H1 (cell line): ENCODE data around the gene NACAD. TPM values are rescaled to one million over a fixed set of nuclear protein-coding genes. Genes with fewer than 3 reads are reported as not detected.

Source experiments
- CTCF ChIA-PET: fragments of 300-600 bp; sonication (Branson Sonifier 250); formaldehyde crosslinking; loops from one replicate; lab custom pipeline; 2021; ENCODE audit not compliant: partially characterized antibody; lab: Charles Lee
- POLR2A ChIA-PET: fragments of 300-600 bp; sonication (Branson Sonifier 250); formaldehyde crosslinking; loops from one replicate; lab custom pipeline; 2021; ENCODE audit warnings: inconsistent platforms; ENCODE audit not compliant: partially characterized antibody; lab: Charles Lee
- DNase-seq, 2 experiments: peaks; one replicate each; pipeline versions ENCODE4 v3.0.0 to v3.0.0-alpha.2; 2010 to 2022; ENCODE audit warnings: low spot score in 2 of 2, low read depth in 1 of 2, mixed read lengths in 1 of 2
- FAIRE-seq: peaks from 2 replicates; lab custom pipeline; 2011; peaks lifted over from hg19 to GRCh38; lab: Jason Lieb, UNC
- H2AFZ ChIP-seq: 2 replicates; pipeline ENCODE4 v1.8.1; 2012; ENCODE audit warnings: low read length, inconsistent platforms
- H2AK5ac ChIP-seq: 2 replicates; pipeline ENCODE4 v1.6.1; 2013; ENCODE audit warnings: low read depth, low read length
- H2BK120ac ChIP-seq: replicated peaks from 2 replicates; pipeline ENCODE3; 2013; ENCODE audit warnings: low read depth, low read length, inconsistent platforms
- H2BK12ac ChIP-seq: 2 replicates; pipeline ENCODE4 v1.6.1; 2013; ENCODE audit warnings: low read depth, low read length
- H2BK15ac ChIP-seq: 2 replicates; pipeline ENCODE4 v1.6.1; 2013; ENCODE audit warnings: low read length
- H2BK20ac ChIP-seq: 2 replicates; pipeline ENCODE4 v1.6.1; 2013; ENCODE audit warnings: low read length
- H2BK5ac ChIP-seq: 2 replicates; pipeline ENCODE4 v1.6.1; 2013; ENCODE audit warnings: low read depth, low read length
- H3K14ac ChIP-seq: 2 replicates; pipeline ENCODE4 v1.6.1; 2013; ENCODE audit warnings: inconsistent platforms; ENCODE audit not compliant: insufficient read length
- H3K18ac ChIP-seq: 2 replicates; pipeline ENCODE4 v1.6.1; 2013; ENCODE audit warnings: low read length; ENCODE audit errors: extremely low read depth
- H3K23ac ChIP-seq: 2 replicates; pipeline ENCODE4 v1.6.1; 2013; ENCODE audit warnings: inconsistent platforms; ENCODE audit not compliant: insufficient read length
- H3K23me2 ChIP-seq: 2 replicates; pipeline ENCODE4 v1.6.1; 2013; ENCODE audit warnings: low read depth, low read length
- H3K27ac ChIP-seq: 2 replicates; pipeline ENCODE4 v1.6.1; 2011; ENCODE audit warnings: low read depth, low read length, inconsistent platforms
- H3K27me3 ChIP-seq, 4 experiments: replicated peaks in 1 of 4; 1 replicate in 1 of 4; 2 replicates in 3 of 4; pipeline versions ENCODE4 v1.6.1 to v1.8.1; 2011 to 2013; ENCODE audit warnings: low read length in 3 of 4, mild to moderate bottlenecking in 3 of 4, inconsistent platforms in 2 of 4, mixed read lengths in 2 of 4, moderate library complexity in 1 of 4; ENCODE audit not compliant: control insufficient read depth in 3 of 4, insufficient read depth in 3 of 4; ENCODE audit errors: extremely low read depth in 1 of 4
- H3K36me3 ChIP-seq, 4 experiments: 2 replicates each; pipeline versions ENCODE4 v1.6.1 to v1.8.1; 2011 to 2013; ENCODE audit warnings: mild to moderate bottlenecking in 4 of 4, low read length in 3 of 4, moderate library complexity in 2 of 4, control low read depth in 1 of 4, inconsistent platforms in 1 of 4; ENCODE audit not compliant: insufficient read depth in 4 of 4, control insufficient read depth in 2 of 4
- H3K4ac ChIP-seq: replicated peaks from 2 replicates; pipeline ENCODE3; 2013; ENCODE audit warnings: low read length, low read depth, mixed read lengths, inconsistent platforms; ENCODE audit not compliant: insufficient read length
- H3K4me1 ChIP-seq, 4 experiments: replicated peaks in 1 of 4; 1 replicate in 1 of 4; 2 replicates in 3 of 4; pipeline versions ENCODE4 v1.6.1 to v1.8.1; 2011 to 2013; ENCODE audit warnings: low read length in 3 of 4, inconsistent platforms in 2 of 4, mixed read lengths in 1 of 4; ENCODE audit not compliant: insufficient read depth in 4 of 4, control insufficient read depth in 3 of 4
- H3K4me2 ChIP-seq, 2 experiments: 2 replicates each; pipeline versions ENCODE4 v1.6.1 to v1.8.1; 2011 to 2013; ENCODE audit warnings: low read depth in 2 of 2, low read length in 2 of 2, control low read depth in 1 of 2, inconsistent platforms in 1 of 2, mild to moderate bottlenecking in 1 of 2; ENCODE audit not compliant: insufficient read depth in 1 of 2
- H3K4me3 ChIP-seq, 4 experiments: fragments of 200-600, 300-600 bp in 1 of 4; sonication (generic), shearing (Covaris generic), sonication (Bioruptor Twin) in 1 of 4; 2 replicates each; pipeline versions ENCODE4 v1.5.1 to v1.8.1; 2011 to 2016; ENCODE audit warnings: low read length in 4 of 4, low read depth in 3 of 4, control low read depth in 2 of 4, inconsistent platforms in 2 of 4, mild to moderate bottlenecking in 2 of 4, mixed read lengths in 1 of 4, moderate library complexity in 1 of 4; ENCODE audit not compliant: insufficient read depth in 2 of 4; ENCODE audit errors: extremely low read depth in 1 of 4
- H3K56ac ChIP-seq: replicated peaks from 2 replicates; pipeline ENCODE3; 2013; ENCODE audit warnings: low read depth, mild to moderate bottlenecking, mixed read lengths, low read length, inconsistent platforms; ENCODE audit not compliant: insufficient read length
- H3K79me1 ChIP-seq: 2 replicates; pipeline ENCODE4 v1.6.1; 2013; ENCODE audit warnings: low read depth, low read length, control low read depth
- H3K79me2 ChIP-seq, 2 experiments: 2 replicates each; pipeline versions ENCODE4 v1.6.1 to v1.8.1; 2012 to 2013; ENCODE audit warnings: low read length in 2 of 2, mild to moderate bottlenecking in 2 of 2, inconsistent platforms in 1 of 2; ENCODE audit not compliant: insufficient read depth in 2 of 2, control insufficient read depth in 1 of 2
- H3K9ac ChIP-seq, 4 experiments: replicated peaks in 1 of 4; 1 replicate in 1 of 4; 2 replicates in 3 of 4; pipeline versions ENCODE4 v1.6.1 to v1.8.1; 2011 to 2013; ENCODE audit warnings: low read depth in 3 of 4, low read length in 3 of 4, control low read depth in 2 of 4, mild to moderate bottlenecking in 2 of 4, moderate library complexity in 2 of 4, inconsistent platforms in 1 of 4; ENCODE audit errors: extremely low read depth in 1 of 4
- H3K9me3 ChIP-seq, 2 experiments: 2 replicates each; pipeline versions ENCODE4 v1.6.1 to v1.8.1; 2012 to 2013; ENCODE audit warnings: mild to moderate bottlenecking in 2 of 2, moderate library complexity in 2 of 2, control low read depth in 1 of 2, inconsistent platforms in 1 of 2, low read depth in 1 of 2, low read length in 1 of 2, mixed read lengths in 1 of 2; ENCODE audit not compliant: insufficient read depth in 2 of 2
- H4K20me1 ChIP-seq, 2 experiments: replicated peaks in 1 of 2; 2 replicates each; pipeline versions ENCODE3 to v1.8.1; 2011 to 2013; ENCODE audit warnings: inconsistent platforms in 2 of 2, low read length in 2 of 2, mild to moderate bottlenecking in 1 of 2; ENCODE audit not compliant: insufficient read depth in 2 of 2, control insufficient read depth in 1 of 2
- H4K5ac ChIP-seq: 2 replicates; pipeline ENCODE4 v1.6.1; 2013; ENCODE audit warnings: low read length, low read depth, mixed read lengths, inconsistent platforms; ENCODE audit not compliant: insufficient read length
- H4K8ac ChIP-seq: 2 replicates; pipeline ENCODE4 v1.8.0; 2013; ENCODE audit warnings: mild to moderate bottlenecking, moderate library complexity, low read length, inconsistent platforms; ENCODE audit not compliant: insufficient read depth; ENCODE audit errors: extremely low read depth
- H4K91ac ChIP-seq: replicated peaks from 2 replicates; pipeline ENCODE3; 2013; ENCODE audit warnings: low read length, mixed read lengths, inconsistent platforms; ENCODE audit not compliant: insufficient read length
- ASH2L ChIP-seq: fragments of 200-600, 300-600 bp; sonication (generic); IDR thresholded peaks from one replicate; pipeline ENCODE4 v1.7.1; 2017; ENCODE audit warnings: low read length
- BACH1 ChIP-seq: IDR thresholded peaks from 2 replicates; pipeline ENCODE4 v1.6.1; 2012; ENCODE audit warnings: low read length, improper control_type of control experiment
- CEBPB ChIP-seq: IDR thresholded peaks from 2 replicates; pipeline ENCODE4 v1.6.1; 2012; ENCODE audit warnings: low read depth, low read length
- HDAC2 ChIP-seq, 2 experiments: fragments of 300-600 bp in 1 of 2; sonication (generic) in 1 of 2; IDR thresholded peaks; 2 replicates each; pipeline ENCODE4 v1.6.1; 2011 to 2012; ENCODE audit warnings: low read depth in 2 of 2, low read length in 2 of 2, mild to moderate bottlenecking in 2 of 2, moderate library complexity in 2 of 2, borderline replicate concordance in 1 of 2, inconsistent platforms in 1 of 2
- NRF1 ChIP-seq: IDR thresholded peaks from 2 replicates; pipeline ENCODE4 v1.6.1; 2011; ENCODE audit warnings: mild to moderate bottlenecking, low read depth, low read length, improper control_type of control experiment
- RNF2 ChIP-seq: fragments of 200-900, 300-1000 bp; sonication (generic); IDR thresholded peaks from 2 replicates; pipeline ENCODE4 v1.7.1; 2016; ENCODE audit warnings: borderline replicate concordance, low read depth, mild to moderate bottlenecking, antibody characterized with exemption, low read length; ENCODE audit not compliant: poor library complexity, severe bottlenecking; ENCODE audit errors: missing control alignments
- TBP ChIP-seq: IDR thresholded peaks from 2 replicates; pipeline ENCODE4 v1.6.1; 2011; ENCODE audit warnings: low read depth, low read length, improper control_type of control experiment
- WGBS, 2 experiments: shearing (Covaris generic) in 1 of 2; methylation state at CpG; one replicate each; pipeline versions ENCODE4 v1.1.6 to v1.1.7; 2013 to 2015; ENCODE audit warnings: low lambda C conversion rate in 2 of 2, mixed read lengths in 2 of 2, inconsistent platforms in 1 of 2, low coverage in 1 of 2, missing lambda C conversion rate in 1 of 2; ENCODE audit not compliant: insufficient replicate concordance in 2 of 2, insufficient coverage in 1 of 2, insufficient read length in 1 of 2; ENCODE audit errors: extremely low coverage in 1 of 2, missing lambda C conversion rate in 1 of 2; 5-methylcytosine and 5-hydroxymethylcytosine counted together
- polyA plus RNA-seq, 7 experiments: library from polyadenylated mRNA; depleted of rRNA in 3 of 7; stranded (reverse) in 5 of 7; unstranded in 2 of 7; fragments of >200 nt in 5 of 7; fragments of 200-250 nt in 2 of 7; gene quantifications; 1 replicate in 5 of 7; 2 replicates in 1 of 7; 4 replicates in 1 of 7; pipeline versions ENCODE4 v1.2.1 to v1.2.3, GENCODE V29; 2011 to 2013; ENCODE audit warnings: missing spikeins in 2 of 7, mixed read lengths in 2 of 7
- total RNA-seq: library from RNA; stranded (reverse); fragmentation: NEBNext Ultra II Directional; extraction: Animal tissue kit (Norgen Biotek cat#: 25700); gene quantifications from 2 replicates; pipeline ENCODE4 v1.2.1, GENCODE V29; 2021

Gene NACAD
- total and polyA plus RNA-seq, 2 of the 8 experiments (the other 6 are each of a cell fraction or from before 2014, with no cell fraction given): 1.3 to 6.0 TPM

DNA sequence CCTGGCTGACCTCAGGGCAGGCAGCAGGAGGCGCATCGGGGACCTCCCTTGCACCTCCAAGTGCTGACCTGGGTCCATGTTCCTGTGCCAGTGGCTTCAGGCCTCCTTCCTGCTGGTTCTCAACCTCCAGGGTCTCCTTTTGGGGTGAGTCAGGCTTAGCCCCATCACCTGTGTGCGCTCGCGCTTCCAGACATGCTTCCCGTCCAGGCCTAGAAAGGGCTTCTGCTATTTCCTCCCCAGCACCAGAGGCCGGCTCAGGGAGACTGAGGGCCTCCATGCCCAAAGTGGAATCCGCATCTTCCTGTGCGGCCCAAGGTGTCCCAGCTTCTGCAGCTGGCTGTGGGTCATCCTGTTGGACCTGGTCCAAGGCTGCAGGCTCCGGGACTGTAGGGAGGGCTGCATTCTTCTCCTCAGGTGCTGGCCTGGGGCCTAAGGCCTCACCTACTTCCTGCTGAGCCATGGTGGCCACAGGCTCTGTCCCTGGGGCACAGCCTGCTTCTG lies 5.9 kb downstream of the NACAD start:
- Histone ChIP-seq H3K4ac (no peak overlapping the region), H3K9ac (no peak overlapping the region), H3K27me3 (peaks cover 0 to 9% (median 4%) of the 10 kb centered on the region in 4 experiments; a peak in 4 of 7 replicates), H2BK5ac (no peak overlapping the region), H3K18ac (no peak overlapping the region), H3K4me3 (no peak overlapping the region), H2BK12ac (no peak overlapping the region), H3K23ac (no peak overlapping the region), H3K79me2 (no peaks in the 10 kb centered on the region), H4K8ac (no peak overlapping the region), H3K4me2 (no peak overlapping the region), H2BK15ac (no peak overlapping the region), H4K5ac (no peak overlapping the region), H3K14ac (no peak overlapping the region), H3K27ac (no peak overlapping the region), H3K23me2 (no peaks in the 10 kb centered on the region), H2BK20ac (no peak overlapping the region), H2BK120ac (no peak overlapping the region), H2AFZ (no peak overlapping the region), H3K56ac (no peak overlapping the region), H4K91ac (no peak overlapping the region), H3K4me1 (peaks cover 0 to under 1% (median 0%) of the 10 kb centered on the region in 4 experiments; a peak in 1 of 7 replicates), H3K9me3 (no peaks in the 10 kb centered on the region), H2AK5ac (no peak overlapping the region), H4K20me1 (no peaks in the 10 kb centered on the region), H3K79me1 (no peaks in the 10 kb centered on the region), H3K36me3 (no peaks in the 10 kb centered on the region)
- ChIA-PET CTCF (no interaction called here), POLR2A (no interaction called here)
- DNase-seq (no peak), FAIRE-seq (no peak)
- TF ChIP-seq NRF1: no peak
- no peak for TF ChIP-seq TBP
- TF ChIP-seq BACH1: no peak
- no peak for TF ChIP-seq ASH2L
- no peak for TF ChIP-seq RNF2
- TF ChIP-seq HDAC2 (IDR thresholded peaks at IDR 0.05; ENCODE audit: borderline replicate concordance in 1 of 2, low read depth in 2 of 2, low read length in 2 of 2): no peak
- no peak for TF ChIP-seq CEBPB
- WGBS, 2 experiments: 91% methylated on average over 10 of the region's 10 CpGs; no CpG with 5 or more reads in 1 of the 2 experiments
